ENCODE measurements around the gene MYL10. TPM values are rescaled to one million over a fixed set of nuclear protein-coding genes. Genes with fewer than 3 reads are reported as not detected.

MYL10 gene
- total and polyA plus RNA-seq, 2 donors (not counting 3 experiments of a cell fraction or from before 2014, with no cell fraction given): not detected

DNA sequence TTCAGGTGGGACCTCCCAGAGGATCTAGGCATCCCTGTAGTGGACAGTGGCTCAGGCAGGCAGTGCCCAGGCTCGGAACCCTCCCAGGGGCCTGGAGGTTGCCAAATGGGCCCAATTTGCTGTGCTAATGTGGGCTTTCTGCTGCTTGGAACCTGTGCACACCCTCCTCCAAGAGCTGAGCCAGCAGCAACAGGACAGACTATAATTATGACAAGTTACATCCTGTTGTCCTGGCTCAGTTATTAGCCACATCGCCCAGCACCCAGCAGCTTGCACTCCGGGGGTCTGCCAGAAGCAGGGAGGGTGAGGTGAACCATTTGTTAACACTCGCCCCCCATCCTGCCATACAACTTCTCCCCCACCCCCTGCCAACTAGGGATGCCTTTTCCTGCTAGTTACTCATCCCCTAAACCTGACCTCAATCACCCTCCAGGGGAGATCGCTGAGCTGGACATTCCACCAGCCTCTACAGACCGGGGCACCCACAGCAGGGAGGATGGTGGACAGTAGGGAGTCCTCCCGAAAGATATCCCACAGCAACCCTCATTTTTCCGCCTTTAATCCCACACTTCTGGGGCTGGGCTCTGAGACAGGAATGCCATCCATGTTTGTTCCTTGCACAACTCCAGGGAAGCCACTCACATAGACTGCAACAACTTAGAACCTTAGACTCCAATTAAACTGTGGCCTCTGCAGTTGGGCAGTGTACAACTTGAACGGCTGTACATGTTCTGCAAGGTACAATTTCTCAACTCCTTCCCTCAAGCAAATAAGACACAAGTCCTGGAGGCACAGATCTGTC, 7.9 kb upstream of the MYL10 start:
- TF ChIP-seq JUN (IDR thresholded peaks at IDR 0.05; ENCODE audit: borderline replicate concordance, insufficient read depth, insufficient read length, low read depth) (no peak), MYC (IDR thresholded peaks at IDR 0.05; ENCODE audit: low read depth, low read length) (no peak), EZH2 (IDR thresholded peaks at IDR 0.05; ENCODE audit: borderline replicate concordance, low read depth, low read length, severe bottlenecking) (no peak), GATA2 (IDR thresholded peaks at IDR 0.05; ENCODE audit: insufficient read depth, insufficient read length, low read depth, low read length) (no peak), POLR2AphosphoS5 (IDR thresholded peaks at IDR 0.05; ENCODE audit: insufficient read depth, low read depth, low read length) (no peak), POLR2A (IDR thresholded peaks at IDR 0.05; ENCODE audit: low read depth, low read length) (no peak), FOS (IDR thresholded peaks at IDR 0.05; ENCODE audit: borderline replicate concordance, insufficient read depth, low read length) (no peak)
- TF ChIP-seq, protein P1, sequence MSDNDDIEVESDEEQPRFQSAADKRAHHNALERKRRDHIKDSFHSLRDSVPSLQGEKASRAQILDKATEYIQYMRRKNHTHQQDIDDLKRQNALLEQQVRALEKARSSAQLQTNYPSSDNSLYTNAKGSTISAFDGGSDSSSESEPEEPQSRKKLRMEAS (IDR thresholded peaks at IDR 0.05; ENCODE audit: insufficient read depth, insufficient read length): no peak
- TF ChIP-seq, protein P2, sequence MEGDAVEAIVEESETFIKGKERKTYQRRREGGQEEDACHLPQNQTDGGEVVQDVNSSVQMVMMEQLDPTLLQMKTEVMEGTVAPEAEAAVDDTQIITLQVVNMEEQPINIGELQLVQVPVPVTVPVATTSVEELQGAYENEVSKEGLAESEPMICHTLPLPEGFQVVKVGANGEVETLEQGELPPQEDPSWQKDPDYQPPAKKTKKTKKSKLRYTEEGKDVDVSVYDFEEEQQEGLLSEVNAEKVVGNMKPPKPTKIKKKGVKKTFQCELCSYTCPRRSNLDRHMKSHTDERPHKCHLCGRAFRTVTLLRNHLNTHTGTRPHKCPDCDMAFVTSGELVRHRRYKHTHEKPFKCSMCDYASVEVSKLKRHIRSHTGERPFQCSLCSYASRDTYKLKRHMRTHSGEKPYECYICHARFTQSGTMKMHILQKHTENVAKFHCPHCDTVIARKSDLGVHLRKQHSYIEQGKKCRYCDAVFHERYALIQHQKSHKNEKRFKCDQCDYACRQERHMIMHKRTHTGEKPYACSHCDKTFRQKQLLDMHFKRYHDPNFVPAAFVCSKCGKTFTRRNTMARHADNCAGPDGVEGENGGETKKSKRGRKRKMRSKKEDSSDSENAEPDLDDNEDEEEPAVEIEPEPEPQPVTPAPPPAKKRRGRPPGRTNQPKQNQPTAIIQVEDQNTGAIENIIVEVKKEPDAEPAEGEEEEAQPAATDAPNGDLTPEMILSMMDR (IDR thresholded peaks at IDR 0.05; ENCODE audit: extremely low read depth in 1 of 2, insufficient read depth in 1 of 2, low read depth in 1 of 2, low read length in 2 of 2): no peak
- H3K27ac ChIP-seq (ENCODE audit: insufficient read depth, low read depth, low read length): no peak overlapping the region
- no peaks in the 10 kb centered on the region for H3K79me2 ChIP-seq (ENCODE audit: control insufficient read depth, insufficient read depth, low read length)
- no peaks in the 10 kb centered on the region for H4K20me1 ChIP-seq (replicated peaks; ENCODE audit: control insufficient read depth, extremely low read depth, insufficient read depth, low read length)
- H3K27me3 ChIP-seq (ENCODE audit: control insufficient read depth in 2 of 2, insufficient read depth in 2 of 2, low read length in 2 of 2): peaks cover 0 to 3% of the 10 kb centered on the region in 2 experiments
- DNase-seq (ENCODE audit: low read depth, low spot score) (no peak), FAIRE-seq (no peak)
- H3K9me1 ChIP-seq (replicated peaks; ENCODE audit: control insufficient read depth, extremely low read depth, insufficient read depth, low read length): no peaks in the 10 kb centered on the region
- POLR2A ChIA-PET: no interaction called here
- no peak overlapping the region for H3K4me2 ChIP-seq (ENCODE audit: insufficient read depth, low read length)
- H3K4me3 ChIP-seq (replicated peaks in 1 of 3; ENCODE audit: insufficient read depth in 1 of 3, low read depth in 1 of 3, low read length in 3 of 3): no peak overlapping the region
- H3K4me1 ChIP-seq (ENCODE audit: control insufficient read depth, extremely low read depth, insufficient read depth, low read length): peaks cover 2% of the 10 kb centered on the region
- no TSS peak for BruUV-seq (replicated peaks)
- intact Hi-C loops (cut with micrococcal nuclease): no loop called here
- H2AFZ ChIP-seq (ENCODE audit: low read depth, low read length): no peak overlapping the region
- H3K9me3 ChIP-seq (replicated peaks; ENCODE audit: control insufficient read depth, insufficient read depth, low read length): no peaks in the 10 kb centered on the region
- dilution Hi-C loops (cut with MboI; ENCODE audit: extremely low pct_ligation_motif_present, low sequenced_read_pairs): no loop called here
- CTCF ChIA-PET: interaction anchor here (0.6 to 0.8 kb wide), 3 partner anchors 10 to 1454 kb away, joined by 3 to 4 read pairs (median 3); no protein-coding TSS in a partner anchor
- H3K9ac ChIP-seq (replicated peaks; ENCODE audit: extremely low read depth, insufficient read depth, low read length): no peak overlapping the region
- H3K36me3 ChIP-seq (ENCODE audit: control insufficient read depth in 2 of 2, extremely low read depth in 1 of 2, insufficient read depth in 2 of 2, low read length in 2 of 2): no peaks in the 10 kb centered on the region

Data from endothelial cell of umbilical vein (primary cell).